Hematopoietic multipotent progenitor cell treated with erythropoietin and hydrocortisone succinate and interleukin-3 and kit ligand, for 17 days (in vitro differentiated cells): ENCODE measurements around the gene MRPL2.

Source experiments
- DNase-seq: peaks from one replicate; pipeline ENCODE4 v3.0.0-alpha.2; 2015; ENCODE audit warnings: low spot score

Gene MRPL2

DNA sequence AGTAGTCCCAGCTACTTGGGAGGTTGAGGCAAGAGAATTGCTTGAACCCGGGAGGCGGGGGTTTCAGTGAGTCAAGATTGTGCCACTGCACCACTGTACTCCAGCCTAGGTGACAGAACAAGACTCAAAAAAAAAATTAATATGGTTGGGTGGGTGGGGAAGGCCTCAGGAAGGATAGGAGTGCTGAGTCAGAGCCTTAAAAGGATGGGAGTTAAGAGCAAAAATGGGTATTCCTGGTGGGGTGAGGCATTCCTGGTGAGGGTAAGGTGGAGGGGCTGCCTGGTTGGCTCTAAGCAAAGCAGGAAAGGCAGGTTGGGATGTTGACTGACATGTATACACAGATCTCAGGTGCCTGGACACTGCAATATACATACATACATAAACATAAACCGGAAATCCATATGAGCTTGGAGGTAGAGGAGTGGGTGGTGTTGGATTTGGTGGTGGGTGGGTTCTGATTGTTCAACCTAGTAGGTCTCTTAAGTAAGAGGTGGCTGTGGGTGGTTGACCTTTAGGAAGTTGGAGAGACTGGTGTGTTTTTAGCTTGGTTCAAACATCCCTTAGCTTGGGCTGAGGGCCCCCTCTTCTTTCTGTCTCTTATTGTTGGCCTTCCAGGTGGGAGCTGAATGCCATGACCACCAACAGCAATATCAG lies 39.1 kb downstream of the MRPL2 start:
- no peak for DNase-seq

DNA sequence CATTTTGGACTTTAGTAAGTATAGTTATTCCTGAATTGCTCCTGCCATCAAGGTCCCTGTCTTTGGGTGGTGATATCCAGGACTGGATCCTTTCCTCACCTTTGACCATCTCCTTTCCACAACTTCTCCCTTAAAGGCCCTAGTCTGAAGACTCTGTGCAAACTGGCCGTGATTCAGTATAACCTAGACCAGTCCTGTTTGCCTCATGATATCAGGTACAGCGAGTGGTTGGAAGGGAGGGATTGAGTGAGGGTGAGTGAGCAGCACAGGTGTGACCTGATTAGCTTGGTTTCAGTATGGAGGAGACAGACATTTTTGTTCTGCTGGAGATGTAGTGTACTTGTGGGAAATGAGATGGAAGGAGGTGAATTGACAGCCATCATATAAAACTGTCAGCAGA lies 40.1 kb downstream of the MRPL2 start:
- no peak for DNase-seq

DNA sequence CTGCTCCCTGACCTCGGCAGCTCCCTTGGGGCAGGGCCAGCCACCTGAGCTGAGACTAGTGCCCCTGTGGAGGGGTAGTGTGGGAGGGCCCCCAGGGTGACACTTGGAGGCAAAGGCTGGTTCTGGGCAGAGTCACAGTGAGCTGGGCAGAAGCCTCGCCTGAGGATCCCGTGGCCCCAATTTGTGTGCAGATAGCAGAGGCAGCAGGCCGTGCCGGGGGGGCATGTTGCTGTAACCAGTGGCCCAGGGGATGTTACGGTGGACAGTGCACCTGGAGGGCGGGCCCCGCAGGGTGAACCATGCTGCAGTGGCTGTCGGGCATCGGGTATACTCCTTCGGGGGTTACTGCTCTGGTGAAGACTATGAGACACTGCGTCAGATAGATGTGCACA lies 42.3 kb downstream of the MRPL2 start:
- no peak for DNase-seq

DNA sequence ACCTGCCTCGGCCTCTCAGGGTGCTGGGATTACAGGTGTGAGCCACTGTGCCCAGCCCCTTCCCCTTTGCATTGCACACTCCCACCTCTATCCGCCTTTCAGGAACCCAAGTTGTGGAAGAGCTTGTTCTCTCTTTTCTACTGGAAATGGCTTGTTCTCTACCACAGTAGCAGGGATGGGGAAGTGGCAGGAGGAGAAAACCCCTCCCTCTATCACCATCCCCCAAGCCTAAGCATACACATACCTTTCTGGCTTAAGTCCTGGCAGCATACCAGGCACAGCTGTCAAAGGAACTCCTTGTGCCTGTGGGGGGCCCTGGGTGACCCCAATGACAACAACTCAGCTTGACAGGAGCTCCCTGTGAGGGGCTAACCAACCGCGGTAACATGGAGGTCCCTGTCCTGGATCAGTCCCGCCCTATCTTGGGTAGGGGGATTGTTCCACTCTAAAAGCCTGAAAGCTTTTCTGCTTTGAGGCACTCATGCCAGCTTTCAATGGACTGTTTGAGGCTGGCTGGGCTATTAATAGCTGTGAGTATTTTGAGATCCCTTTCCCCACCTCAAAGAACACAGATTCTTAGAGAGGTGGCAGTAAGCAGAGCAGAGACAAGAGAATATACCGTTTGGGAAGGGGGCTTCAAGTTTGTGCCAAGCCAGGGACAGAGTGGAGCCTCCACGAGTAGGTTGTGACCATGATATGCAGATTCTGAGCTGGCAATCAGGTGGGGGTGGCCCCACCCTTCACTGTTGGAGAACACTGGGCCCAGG lies 42.9 kb downstream of the MRPL2 start:
- DNase-seq = no peak

DNA sequence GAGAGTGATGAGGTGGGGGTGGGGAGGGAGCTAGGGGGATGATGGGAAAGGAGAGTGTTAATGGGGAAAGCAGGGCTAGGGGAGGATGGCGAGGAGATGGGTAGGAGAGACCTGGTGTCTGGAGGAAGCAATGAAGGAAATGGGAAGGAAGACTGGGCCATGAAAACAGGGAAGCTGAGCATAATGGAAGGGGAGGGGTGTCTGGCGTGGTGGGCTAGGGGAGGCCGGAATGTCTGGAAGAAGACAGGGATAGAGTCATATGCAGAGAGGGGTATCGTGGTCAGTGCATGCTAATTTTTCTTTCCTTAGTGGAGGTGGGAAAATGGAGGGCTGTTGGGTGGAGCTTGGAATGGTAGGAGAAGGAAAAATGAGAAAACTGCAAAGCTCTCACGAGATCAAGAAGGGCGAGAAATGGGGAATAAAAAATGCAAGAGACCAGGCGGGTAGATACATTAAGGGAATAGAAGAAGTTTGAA lies 44.8 kb downstream of the MRPL2 start:
- DNase-seq = no peak

DNA sequence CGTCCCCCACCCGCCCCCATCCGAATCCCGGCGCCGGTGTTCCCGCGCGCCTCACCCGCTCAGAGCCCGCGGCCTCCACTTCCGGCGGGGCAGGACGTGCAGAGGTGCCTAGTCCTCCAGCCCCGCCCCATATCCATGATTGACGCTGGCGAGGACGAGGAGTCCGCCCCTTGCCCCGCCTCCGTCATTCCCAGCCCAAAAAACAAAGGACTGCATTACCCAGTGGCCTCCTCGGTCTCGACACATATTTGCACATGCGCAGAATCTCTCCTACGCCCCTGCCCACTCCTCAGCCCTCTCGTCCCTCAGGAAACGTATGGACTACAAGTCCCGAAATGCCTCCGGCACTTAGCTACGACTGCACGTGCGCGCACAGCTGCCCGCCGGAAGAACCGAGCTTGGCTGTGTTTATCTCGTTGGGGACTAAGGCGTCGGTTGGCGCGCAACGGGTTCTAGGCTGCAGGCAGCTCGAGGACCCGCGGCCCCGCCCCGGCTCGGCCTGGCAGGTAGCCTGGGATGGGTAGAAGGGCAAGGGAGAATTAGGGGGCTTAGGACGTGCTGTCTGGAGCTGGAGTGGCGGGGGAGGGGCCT lies 45.3 kb downstream of the MRPL2 start, which contains the start of the genes KLHDC3 and MEA1:
Gene KLHDC3 (plus strand): TSS at position 407 of the 591 bp plus-strand sequence. CDS start 2,944 bp downstream, outside the sequence.
Gene MEA1 (minus strand): TSS at position 104 of the 591 bp plus-strand sequence. CDS start 133 bp downstream, outside the sequence.
- DNase-seq = peak; percentile 98

DNA sequence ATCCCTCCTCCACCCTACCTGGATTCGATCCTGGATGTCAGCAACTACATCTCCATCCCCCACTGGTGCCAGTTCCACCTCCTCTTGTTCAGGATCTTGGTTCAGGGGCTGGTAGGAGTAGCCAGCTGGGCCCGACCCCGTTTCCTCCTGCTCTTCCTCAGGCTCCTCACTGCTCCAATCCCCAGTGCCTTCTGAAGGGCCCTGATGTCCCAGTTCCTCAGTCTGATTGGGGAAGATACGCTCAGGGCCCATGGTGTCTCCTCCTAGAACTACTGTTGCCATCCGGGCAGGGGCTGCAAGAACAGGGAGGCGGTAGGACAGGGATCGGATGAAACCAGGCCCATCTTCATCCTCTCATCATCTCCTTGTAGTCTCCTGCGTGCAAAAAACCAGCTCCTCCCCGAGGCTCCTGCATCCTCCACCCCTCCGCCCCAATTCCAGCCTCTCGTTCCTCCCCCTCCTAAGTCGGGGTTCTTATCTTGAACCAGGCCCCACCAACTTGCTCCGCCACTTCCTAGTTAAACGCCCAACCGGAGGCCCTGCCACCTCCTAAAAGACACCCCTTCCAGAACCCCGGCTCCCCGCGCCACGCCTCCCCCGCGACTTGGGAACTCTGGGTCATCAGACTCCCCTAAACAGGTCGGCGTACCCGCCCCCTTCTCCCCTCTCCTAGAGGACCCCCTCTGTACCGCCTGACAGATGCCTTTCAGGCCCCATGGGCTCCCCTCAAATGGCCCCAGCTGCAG lies 46.0 kb downstream of the MRPL2 start:
- no peak for DNase-seq

DNA sequence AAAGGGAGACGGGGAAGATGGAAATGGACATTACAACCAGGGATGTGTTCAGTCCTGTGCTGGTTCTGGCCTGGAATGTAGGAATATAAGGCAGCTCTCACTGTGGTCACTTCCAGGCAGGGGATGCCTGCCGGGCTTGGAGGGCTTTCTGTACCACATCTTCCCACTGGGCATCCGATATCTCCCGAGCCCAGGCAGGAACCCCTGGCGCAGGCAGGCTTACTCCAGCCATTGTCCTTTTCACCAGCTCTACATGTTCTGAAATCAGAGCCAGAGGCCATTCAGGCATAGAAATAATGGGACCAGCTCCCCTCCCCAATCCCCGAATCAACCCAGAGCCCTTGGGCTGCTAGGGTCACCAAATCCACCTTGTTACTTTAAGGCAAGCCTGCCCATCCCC lies 46.9 kb downstream of the MRPL2 start:
- no peak for DNase-seq

DNA sequence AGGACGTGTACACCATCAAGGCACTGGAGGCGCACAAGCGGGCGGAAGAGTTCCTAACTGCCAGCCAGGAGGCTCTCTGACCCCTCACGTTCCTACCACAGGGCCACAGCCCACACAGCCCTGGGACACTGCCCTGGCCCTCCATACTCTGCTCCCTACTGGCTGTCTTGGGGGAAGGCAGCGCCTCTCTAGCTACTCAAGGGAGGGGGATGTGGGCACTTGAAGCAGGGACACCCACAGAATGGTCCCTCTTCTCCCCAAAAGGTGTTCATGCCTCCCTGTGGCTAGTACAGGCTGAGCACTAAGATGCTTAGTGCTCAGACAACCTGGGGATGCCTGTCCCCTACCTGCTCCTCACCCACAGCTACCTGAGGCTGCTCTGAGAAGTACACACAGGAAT lies 48.0 kb downstream of the MRPL2 start:
- DNase-seq = no peak

DNA sequence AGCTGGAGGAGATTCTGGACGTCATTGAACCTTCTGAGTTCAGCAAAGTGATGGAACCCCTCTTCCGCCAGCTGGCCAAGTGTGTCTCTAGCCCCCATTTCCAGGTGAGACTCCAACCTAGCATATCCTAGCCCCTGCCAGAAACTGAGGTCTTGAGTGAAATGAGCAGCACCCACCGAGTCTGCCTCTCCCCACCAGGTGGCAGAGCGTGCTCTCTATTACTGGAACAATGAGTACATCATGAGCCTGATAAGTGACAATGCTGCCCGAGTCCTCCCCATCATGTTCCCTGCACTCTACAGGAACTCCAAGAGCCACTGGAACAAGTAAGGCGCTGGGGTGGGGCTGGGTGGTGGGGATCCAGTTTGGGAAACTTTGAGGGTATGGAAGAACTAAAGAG lies 50.1 kb downstream of the MRPL2 start:
- DNase-seq = peak; percentile 28

DNA sequence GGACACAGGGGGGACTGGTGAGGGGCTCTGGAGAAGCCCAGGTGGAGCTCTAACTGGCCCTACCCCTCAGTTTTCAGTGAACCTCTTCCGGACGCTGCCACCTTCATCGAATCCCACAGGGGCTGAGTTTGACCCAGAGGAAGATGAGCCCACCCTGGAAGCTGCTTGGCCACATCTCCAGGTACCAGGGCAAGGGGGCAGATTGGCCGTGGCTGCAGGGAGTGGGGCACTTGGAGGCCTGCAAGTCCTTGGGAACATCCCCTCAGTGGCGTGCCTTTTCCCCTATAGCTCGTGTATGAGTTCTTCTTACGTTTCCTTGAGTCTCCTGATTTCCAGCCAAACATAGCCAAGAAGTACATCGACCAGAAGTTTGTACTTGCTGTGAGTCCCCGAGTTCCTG lies 52.1 kb downstream of the MRPL2 start:
- DNase-seq = no peak

DNA sequence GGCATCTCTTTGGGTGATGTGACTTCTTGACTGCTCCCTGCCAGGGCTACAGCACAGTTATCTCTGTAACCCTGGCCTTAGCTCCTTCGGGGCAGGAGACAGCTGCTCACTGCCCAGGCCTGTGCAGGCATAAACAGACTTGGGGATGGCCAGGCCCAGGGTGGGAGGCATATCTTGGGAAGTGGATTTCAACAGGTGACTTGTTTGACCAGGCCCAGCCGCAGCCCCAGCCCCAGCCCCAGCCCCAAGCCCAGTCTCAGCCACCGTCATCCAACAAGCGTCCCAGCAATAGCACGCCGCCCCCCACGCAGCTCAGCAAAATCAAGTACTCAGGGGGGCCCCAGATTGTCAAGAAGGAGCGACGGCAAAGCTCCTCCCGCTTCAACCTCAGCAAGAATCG lies 53.0 kb downstream of the MRPL2 start:
- DNase-seq = no peak

DNA sequence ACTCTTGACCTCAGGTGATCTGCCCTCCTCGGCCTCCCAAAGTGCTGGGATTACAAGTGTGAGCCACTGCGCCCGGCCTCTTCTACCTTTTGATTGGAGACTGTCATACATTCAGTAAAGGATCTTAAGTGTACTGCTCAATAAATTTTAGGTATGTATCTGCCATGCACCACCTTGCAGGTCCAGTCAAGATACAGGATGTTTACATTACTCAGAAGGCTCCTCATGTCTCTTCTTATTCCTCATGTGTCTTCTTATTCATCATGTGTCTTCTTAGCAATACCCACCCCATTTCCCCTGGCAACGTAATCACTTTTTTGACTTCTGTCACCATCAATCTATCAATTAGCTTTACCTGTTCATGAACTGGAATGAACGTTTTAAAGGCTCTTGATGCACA lies 53.4 kb downstream of the MRPL2 start:
- no peak for DNase-seq
